CD4-positive, alpha-beta T cell (primary cell): ENCODE measurements around the gene ACER2. TPM values are rescaled to one million over a fixed set of nuclear protein-coding genes. Genes with fewer than 3 reads are reported as not detected.

Experiments
- ATAC-seq: fragments of 200-7000 bp; cut with Tn5 transposase; one replicate; pipeline ENCODE4 v1.10.0; 2022; ENCODE audit warnings: mild to moderate bottlenecking; ENCODE audit not compliant: poor library complexity
- CTCF ChIA-PET: fragments of 350-600 bp; sonication (Branson Sonifier 250); formaldehyde crosslinking; loops from one replicate; lab custom pipeline; 2021; ENCODE audit warnings: antibody characterized with exemption, inconsistent platforms; lab: Charles Lee
- POLR2A ChIA-PET: fragments of 350-600 bp; sonication (Branson Sonifier 250); formaldehyde crosslinking; loops from one replicate; lab custom pipeline; 2021; ENCODE audit warnings: antibody characterized with exemption, inconsistent platforms; lab: Charles Lee
- DNase-seq, 14 experiments: peaks; one replicate each; pipeline ENCODE4 v3.0.0-alpha.2; 2013 to 2020; ENCODE audit warnings: mixed read lengths in 2 of 14
- H3K27ac ChIP-seq, 2 donors: one replicate each; pipeline versions ENCODE4 v1.5.1 to v1.7.0; 2013; ENCODE audit warnings: low read length in 2 of 2, low read depth in 1 of 2, mild to moderate bottlenecking in 1 of 2
- H3K27me3 ChIP-seq, 2 experiments: 1 replicate in 1 of 2; 2 replicates in 1 of 2; pipeline versions ENCODE4 v1.6.1 to v1.7.0; 2013; ENCODE audit warnings: low read length in 2 of 2, control low read depth in 1 of 2, mild to moderate bottlenecking in 1 of 2, moderate library complexity in 1 of 2; ENCODE audit not compliant: insufficient read depth in 2 of 2, control insufficient read depth in 1 of 2
- H3K36me3 ChIP-seq: one replicate; pipeline ENCODE4 v1.6.1; 2013; ENCODE audit warnings: low read length, control low read depth; ENCODE audit not compliant: insufficient read depth
- H3K4me1 ChIP-seq: one replicate; pipeline ENCODE4 v1.6.1; 2013; ENCODE audit warnings: low read length, control low read depth; ENCODE audit not compliant: insufficient read depth
- H3K4me3 ChIP-seq: one replicate; pipeline ENCODE4 v1.5.1; 2013; ENCODE audit warnings: mild to moderate bottlenecking, low read length, moderate library complexity
- H3K9me3 ChIP-seq, 2 experiments: 1 replicate in 1 of 2; 2 replicates in 1 of 2; pipeline versions ENCODE4 v1.6.1 to v1.7.0; 2013; ENCODE audit warnings: low read length in 2 of 2, mild to moderate bottlenecking in 2 of 2, control low read depth in 1 of 2, moderate library complexity in 1 of 2; ENCODE audit not compliant: control insufficient read depth in 1 of 2, insufficient read depth in 1 of 2
- H3K27ac Mint-ChIP-seq: one replicate; pipeline ENCODE4 v1.8.0; 2020; ENCODE audit warnings: mixed read lengths
- H3K27me3 Mint-ChIP-seq: one replicate; pipeline ENCODE4 v1.8.0; 2021; ENCODE audit warnings: mixed read lengths
- H3K36me3 Mint-ChIP-seq: one replicate; pipeline ENCODE4 v1.8.0; 2021; ENCODE audit warnings: low read depth, mixed read lengths
- H3K4me1 Mint-ChIP-seq: one replicate; pipeline ENCODE4 v1.8.0; 2021; ENCODE audit warnings: low read depth, mixed read lengths
- H3K4me3 Mint-ChIP-seq: one replicate; pipeline ENCODE4 v1.8.0; 2020; ENCODE audit warnings: mild to moderate bottlenecking, mixed read lengths
- H3K9me3 Mint-ChIP-seq: one replicate; pipeline ENCODE4 v1.8.0; 2020; ENCODE audit warnings: mixed read lengths
- intact Hi-C, 2 experiments: fragments of 100-400 bp; cut with DNase I in 1 of 2; cut with micrococcal nuclease in 1 of 2; formaldehyde crosslinking; loops; one replicate each; pipeline versions ENCODE4 v1.15.1 to v1.9.0; 2023 to 2025; cut with DNase I, micrococcal nuclease
- total RNA-seq, 174 experiments: library from RNA in 2 of 174; stranded (reverse) in 2 of 174; gene quantifications; one replicate each; pipeline ENCODE4 v1.2.3 and lab custom pipeline; 2021 to 2026
- TF ChIP-seq, protein P1 (sequence below): fragments of 200-600 bp; IDR thresholded peaks from one replicate; pipeline ENCODE4 v1.8.0; 2022; ENCODE audit warnings: antibody characterized with exemption, mild to moderate bottlenecking

The ACER2 gene
- total RNA-seq, 2 experiments from 2014 or later: 1.2 to 1.4 TPM

DNA sequence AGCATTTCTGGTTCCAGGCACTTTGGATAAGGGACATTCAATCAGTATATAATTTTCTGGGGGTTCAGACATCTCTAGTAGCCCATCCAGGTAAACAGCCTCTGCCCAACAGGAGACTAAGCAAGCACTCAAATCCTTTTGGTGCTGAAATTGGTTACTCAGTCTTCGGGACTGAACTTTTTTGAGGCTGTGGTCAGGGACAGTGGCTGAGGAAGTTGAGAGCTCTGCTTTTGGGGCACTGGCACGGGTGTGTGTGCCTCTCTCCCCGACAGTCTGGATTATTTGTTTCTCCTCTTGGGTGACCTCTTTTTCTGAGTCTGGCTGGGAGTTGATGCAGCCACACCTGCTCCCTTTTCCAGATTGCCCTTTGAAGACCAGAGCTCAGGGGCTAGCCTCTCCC is 47.6 kb downstream of the ACER2 start:
- no peak for ATAC-seq
- TF ChIP-seq, protein P1, sequence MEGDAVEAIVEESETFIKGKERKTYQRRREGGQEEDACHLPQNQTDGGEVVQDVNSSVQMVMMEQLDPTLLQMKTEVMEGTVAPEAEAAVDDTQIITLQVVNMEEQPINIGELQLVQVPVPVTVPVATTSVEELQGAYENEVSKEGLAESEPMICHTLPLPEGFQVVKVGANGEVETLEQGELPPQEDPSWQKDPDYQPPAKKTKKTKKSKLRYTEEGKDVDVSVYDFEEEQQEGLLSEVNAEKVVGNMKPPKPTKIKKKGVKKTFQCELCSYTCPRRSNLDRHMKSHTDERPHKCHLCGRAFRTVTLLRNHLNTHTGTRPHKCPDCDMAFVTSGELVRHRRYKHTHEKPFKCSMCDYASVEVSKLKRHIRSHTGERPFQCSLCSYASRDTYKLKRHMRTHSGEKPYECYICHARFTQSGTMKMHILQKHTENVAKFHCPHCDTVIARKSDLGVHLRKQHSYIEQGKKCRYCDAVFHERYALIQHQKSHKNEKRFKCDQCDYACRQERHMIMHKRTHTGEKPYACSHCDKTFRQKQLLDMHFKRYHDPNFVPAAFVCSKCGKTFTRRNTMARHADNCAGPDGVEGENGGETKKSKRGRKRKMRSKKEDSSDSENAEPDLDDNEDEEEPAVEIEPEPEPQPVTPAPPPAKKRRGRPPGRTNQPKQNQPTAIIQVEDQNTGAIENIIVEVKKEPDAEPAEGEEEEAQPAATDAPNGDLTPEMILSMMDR: no peak
- H3K4me3 Mint-ChIP-seq: no peak overlapping the region
- Histone ChIP-seq H3K36me3 (no peaks in the 10 kb centered on the region), H3K27me3 (no peaks in the 10 kb centered on the region), H3K27ac (no peak overlapping the region), H3K9me3 (no peaks in the 10 kb centered on the region), H3K4me3 (no peak overlapping the region), H3K4me1 (peaks cover 8% of the 10 kb centered on the region)
- no peaks in the 10 kb centered on the region for H3K27me3 Mint-ChIP-seq
- CTCF ChIA-PET: interaction anchor here (1.5 to 6.2 kb wide), 3 partner anchors 8 to 15 kb away, joined by 4 to 33 read pairs (median 4); no protein-coding TSS in a partner anchor
- no peak overlapping the region for H3K27ac Mint-ChIP-seq
- intact Hi-C loops: loop anchor here (2.0 to 10.0 kb wide), 8 partner anchors 78 to 1644 kb away; partner anchors contain the start of gene RRAGA (in 1 of the 2)
- peaks cover 7% of the 10 kb centered on the region for H3K4me1 Mint-ChIP-seq
- H3K9me3 Mint-ChIP-seq: no peaks in the 10 kb centered on the region
- peaks cover 8% of the 10 kb centered on the region for H3K36me3 Mint-ChIP-seq
- DNase-seq: no peak
- POLR2A ChIA-PET: interaction anchor here (2.1 kb wide), 1 partner anchor 77 kb away, joined by 13 read pairs; the partner anchor contains the start of gene RPS6

DNA sequence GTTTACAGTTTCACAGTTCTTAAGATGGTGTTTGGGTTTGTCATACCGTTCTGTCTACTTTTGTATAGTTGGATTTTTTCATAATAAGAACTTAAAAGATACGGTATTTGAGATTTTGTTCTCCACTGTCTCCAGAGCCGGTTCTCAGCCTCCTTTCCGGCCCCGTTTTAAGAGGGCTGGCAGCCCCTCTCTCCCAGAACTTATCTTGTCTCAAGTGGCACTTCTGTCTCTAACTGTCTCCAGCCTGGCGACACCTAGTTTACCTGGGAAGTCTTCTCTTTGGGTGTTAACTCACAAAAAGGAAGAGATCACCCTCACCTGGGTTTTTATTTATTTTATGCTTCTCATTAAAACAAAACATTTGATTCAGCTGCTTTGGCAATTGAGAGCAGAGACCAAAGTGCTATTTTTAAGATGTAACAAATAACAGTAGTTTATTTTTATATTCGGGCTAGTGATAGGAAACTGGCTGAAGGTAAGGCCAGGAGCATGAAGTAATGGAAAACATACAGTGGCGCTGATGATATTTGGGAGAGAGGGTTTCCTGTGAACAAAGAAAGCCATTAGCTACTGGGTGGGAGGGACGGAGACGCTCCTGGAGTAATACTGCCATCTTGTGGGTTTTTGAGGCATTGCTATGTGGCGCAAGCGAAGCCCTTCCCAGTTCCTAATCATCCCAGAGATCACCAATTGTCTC is 48.3 kb downstream of the ACER2 start:
- Mint-ChIP-seq H3K36me3 (peaks cover under 1% of the 10 kb centered on the region), H3K27me3 (no peaks in the 10 kb centered on the region), H3K9me3 (no peaks in the 10 kb centered on the region), H3K4me1 (peaks cover 7% of the 10 kb centered on the region), H3K27ac (no peak overlapping the region), H3K4me3 (peak overlapping the region; percentile 0)
- intact Hi-C loops: loop anchor here (1.0 to 10.0 kb wide), 11 partner anchors 78 to 1645 kb away; partner anchors contain the start of gene RRAGA (in 1 of the 2)
- H3K27me3 ChIP-seq: no peaks in the 10 kb centered on the region
- DNase-seq (peak; percentile 26 to 83 (median 46)), ATAC-seq (peak; percentile 98)
- peaks cover 8% of the 10 kb centered on the region for H3K4me1 ChIP-seq
- TF ChIP-seq, protein P1: peak; percentile 97
- peak overlapping the region; percentile 10 for H3K4me3 ChIP-seq
- CTCF ChIA-PET: interaction anchor here (0.5 to 6.2 kb wide), 16 partner anchors 8 to 1201 kb away, joined by 3 to 33 read pairs (median 4); partner anchors contain the start of gene RRAGA
- H3K9me3 ChIP-seq: no peaks in the 10 kb centered on the region
- H3K27ac ChIP-seq: no peak overlapping the region
- H3K36me3 ChIP-seq: no peaks in the 10 kb centered on the region
- POLR2A ChIA-PET: interaction anchor here (1.4 to 2.1 kb wide), 3 partner anchors 77 to 409 kb away, joined by 3 to 13 read pairs (median 3); partner anchors contain the start of gene RPS6

DNA sequence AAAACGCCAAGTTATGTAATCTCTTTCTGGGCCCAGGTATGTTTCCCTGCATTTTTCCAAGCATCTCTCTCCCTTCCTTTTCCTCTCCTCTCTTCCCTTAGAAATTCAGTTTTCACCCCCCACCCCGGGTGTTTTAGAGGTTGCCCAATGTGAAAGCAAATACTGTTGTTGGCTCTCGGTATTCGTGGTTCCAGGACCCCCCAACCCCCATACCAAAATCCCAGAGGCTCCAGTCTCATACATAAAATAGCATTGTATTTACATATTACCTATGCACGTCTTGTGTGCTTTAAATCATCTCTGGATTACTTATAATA is 48.8 kb downstream of the ACER2 start:
- Mint-ChIP-seq H3K9me3 (no peaks in the 10 kb centered on the region), H3K36me3 (no peaks in the 10 kb centered on the region), H3K27me3 (no peaks in the 10 kb centered on the region), H3K4me1 (peaks cover 7% of the 10 kb centered on the region), H3K4me3 (peak overlapping the region; percentile 0), H3K27ac (no peak overlapping the region)
- CTCF ChIA-PET: interaction anchor here (0.5 to 1.8 kb wide), 12 partner anchors 10 to 1202 kb away, joined by 3 to 8 read pairs (median 4); no protein-coding TSS in a partner anchor
- Histone ChIP-seq H3K27ac (no peak overlapping the region), H3K4me3 (peak overlapping the region; percentile 10), H3K4me1 (peaks cover 8% of the 10 kb centered on the region), H3K36me3 (no peaks in the 10 kb centered on the region), H3K9me3 (no peaks in the 10 kb centered on the region), H3K27me3 (no peaks in the 10 kb centered on the region)
- intact Hi-C loops: loop anchor here (1.0 to 10.0 kb wide), 11 partner anchors 79 to 1645 kb away; partner anchors contain the start of gene RRAGA (in 1 of the 2)
- peak; percentile 25 for ATAC-seq
- TF ChIP-seq, protein P1: peak; percentile 4
- POLR2A ChIA-PET: interaction anchor here (1.4 to 2.1 kb wide), 3 partner anchors 78 to 409 kb away, joined by 3 to 13 read pairs (median 3); partner anchors contain the start of gene RPS6
- DNase-seq: no peak
